HG03521 (cell line): ENCODE data around the gene RESF1.

ENCODE experiments used
- ATAC-seq: cut with Tn5 transposase; IDR thresholded peaks from one replicate; pipeline ENCODE4 v1.9.1; 2021; ENCODE audit warnings: mild to moderate bottlenecking, moderate library complexity; ENCODE audit not compliant: unreplicated experiment

The RESF1 gene

DNA sequence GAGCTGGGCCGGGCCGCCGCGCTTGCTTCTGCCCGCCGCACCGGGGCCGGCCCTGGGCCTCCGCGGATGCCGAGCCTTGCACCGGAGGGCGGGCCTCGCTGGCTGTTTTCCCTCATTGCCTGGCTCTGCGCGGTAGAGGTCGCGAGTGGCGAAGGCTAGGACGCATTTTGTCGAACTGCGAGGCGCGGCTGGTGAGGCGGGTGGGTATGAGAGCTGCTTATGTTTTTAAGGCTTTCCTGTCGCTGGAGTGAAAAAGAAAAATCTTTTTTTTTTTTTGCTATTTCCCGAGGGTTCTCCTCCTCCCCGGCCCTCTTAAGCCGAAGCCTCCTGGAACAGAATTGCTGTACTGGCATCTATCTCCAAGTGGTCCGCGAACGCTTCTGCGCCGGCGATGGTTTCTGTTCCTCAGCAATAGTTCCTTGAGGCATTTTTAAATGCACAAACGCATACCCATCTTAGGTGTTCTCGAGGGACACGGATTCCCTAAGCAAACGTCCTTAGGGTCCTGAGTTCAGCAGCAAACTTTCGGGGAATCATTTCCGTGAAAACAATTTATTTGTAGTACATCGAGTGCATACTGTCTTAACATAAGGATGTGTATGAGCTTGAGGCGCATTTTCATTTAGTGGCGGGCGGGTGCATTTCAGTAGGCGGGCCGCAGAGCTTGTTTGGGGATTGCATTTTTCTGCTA, 631 bp downstream of the RESF1 start:
- peak; percentile 38 for ATAC-seq

DNA sequence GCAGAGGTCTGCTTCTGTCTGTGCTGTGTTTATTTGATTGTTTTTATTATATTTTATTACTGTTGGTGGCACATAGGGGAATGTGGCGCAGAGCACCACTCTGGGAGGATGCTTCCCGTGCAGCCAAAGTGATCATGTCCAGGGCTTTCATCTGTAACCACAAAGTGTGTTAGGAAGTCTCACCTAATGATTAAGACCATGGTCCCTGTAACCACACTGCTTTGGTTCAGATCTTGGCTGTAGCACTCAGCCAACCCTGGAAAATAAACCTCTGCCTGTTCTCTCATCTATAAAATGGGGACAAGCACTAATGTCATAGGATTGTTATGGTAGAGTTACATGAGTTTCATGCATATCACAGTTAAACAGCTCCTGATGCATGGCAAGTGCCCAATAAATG, 1.9 kb downstream of the RESF1 start:
- ATAC-seq = no peak

DNA sequence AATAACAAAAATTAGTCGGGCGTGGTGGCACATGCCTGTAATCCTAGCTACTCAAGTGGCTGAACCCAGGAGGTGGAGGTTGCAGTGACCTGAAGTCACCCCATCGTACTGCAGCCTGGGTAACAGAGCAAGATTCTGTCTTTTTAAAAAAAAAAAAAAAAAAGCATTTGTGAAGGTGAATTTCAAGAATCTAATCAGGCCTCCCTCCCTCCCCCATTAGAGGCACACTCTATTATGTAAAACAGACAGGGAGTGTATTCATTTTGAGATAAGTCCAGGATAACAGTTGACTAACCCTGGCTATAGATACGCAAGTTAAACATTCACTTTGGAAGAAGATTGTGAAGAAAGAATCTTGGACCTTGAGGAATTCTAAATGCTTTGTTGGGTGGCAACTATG, 2.9 kb downstream of the RESF1 start:
- no peak for ATAC-seq

DNA sequence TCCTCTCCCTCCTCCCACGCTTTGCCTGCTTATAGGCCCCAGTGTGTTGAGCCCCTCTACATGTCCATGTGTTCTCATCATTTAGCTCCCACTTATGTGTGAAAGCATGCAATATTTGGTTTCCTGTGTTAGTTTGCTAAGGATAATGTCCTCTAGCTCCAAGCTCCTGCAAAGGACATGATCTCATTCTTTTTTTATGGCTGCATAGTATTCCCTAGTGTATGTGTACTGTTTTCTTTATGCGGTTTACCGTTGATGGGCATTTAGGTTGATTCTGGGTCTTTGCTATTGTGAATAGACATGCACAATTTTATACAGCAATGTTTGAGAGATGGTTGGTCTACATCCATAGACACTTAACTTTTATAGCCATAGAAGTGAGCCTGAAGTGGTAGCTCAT, 5.1 kb downstream of the RESF1 start:
- ATAC-seq = no peak

DNA sequence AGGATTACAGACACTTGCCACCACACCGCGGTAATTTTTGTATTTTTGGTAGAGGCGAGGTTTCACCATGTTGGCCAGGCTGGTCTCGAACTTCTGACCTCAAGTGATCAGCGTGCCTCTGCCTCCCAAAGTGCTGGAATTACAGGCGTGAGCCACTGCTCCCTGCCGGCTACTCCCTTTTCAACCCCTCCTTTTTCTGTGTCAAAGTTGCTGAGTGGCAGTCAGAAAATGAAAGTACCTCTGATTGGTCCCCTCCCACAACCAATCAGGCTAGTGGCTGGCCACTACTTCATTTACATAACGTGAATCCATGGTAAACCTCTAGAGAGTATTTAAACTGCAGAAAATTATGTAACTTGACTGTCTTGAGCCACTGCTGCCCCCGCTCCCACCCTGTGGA, 5.9 kb downstream of the RESF1 start:
- no peak for ATAC-seq

DNA sequence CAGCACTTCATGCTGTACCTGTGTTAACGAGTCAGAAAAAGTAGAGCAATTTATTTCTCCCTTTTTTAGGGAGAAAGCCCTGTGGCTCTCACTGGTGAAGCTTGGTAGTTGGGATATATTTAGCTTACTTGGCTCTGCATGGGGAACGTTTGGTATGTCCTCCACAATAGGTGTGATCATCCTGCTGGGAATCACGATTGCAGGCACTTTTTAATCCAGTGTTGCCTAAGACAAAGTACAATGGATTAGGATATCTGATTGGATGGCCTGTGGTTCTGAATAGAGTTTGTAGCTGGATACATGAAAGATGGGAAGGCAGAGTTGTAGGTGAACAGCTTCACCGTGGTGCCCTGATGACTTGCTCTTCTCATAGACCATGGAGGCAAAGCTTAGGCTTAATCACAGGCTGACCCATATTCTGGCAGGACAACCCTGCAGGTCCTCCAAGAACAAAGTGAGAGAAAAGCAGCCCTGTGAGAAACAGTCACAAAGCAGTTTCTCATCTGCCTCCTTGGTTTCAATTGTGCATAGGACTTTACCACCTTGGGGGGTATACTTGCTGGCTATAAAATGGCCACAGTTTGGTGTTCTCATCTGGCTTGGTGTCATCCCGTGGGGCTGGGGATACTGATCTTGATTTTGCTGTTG, 7.5 kb downstream of the RESF1 start:
- ATAC-seq = no peak

DNA sequence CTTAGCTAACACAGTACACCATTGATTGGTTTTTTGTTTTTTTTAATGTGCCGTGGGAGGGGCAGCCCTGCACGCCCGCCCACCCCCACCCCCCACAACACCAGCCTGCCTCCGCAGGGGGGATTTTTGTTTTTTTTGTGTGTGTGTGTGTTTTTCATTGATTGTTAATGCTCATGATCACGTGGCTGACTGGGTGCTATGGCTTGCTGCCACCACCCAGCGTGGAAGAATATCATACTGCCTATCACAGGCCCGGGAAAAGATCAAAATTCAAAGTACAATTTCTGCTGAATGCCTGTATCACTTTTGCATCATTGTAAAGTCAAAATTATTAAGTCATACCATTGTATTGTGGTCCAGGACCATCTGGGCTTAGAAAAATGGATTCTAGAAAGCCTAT, 8.3 kb downstream of the RESF1 start:
- no peak for ATAC-seq

DNA sequence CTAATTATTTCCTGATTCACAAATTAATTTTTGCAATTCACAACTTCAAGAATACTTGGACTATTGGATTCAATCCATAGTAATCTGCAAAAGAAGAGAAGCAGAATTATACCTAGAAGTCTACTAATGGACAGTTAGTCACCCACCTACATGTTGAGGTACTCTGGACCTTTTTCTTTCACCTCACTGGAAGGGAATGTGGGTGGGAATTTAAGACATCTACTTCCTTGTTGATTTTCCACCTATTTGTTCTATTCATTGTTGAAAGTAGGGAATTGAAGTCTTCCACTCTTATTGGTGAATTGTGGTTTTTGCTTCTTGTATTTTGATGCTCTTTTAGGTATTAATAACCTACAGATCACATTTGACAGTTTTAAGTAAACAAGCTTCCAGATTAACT, 11.0 kb downstream of the RESF1 start:
- no peak for ATAC-seq

DNA sequence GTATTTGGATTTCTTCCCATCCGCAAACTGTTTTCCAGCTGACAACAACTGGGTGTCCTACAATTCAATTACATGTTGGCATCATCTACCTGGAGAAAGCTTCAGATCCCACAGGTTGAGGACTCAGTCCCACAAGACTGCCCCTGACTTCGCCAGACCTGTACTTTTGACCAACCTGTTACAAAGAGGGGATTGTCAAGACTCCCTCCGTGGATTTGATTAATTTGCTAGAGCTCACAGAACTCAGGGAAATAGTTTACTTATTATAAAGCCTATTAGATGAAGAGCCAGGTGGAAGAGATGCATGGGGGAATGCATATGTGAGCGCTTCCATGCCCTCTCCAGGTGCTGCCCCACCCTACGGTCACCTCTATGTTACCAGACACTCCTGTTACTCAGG, 14.6 kb downstream of the RESF1 start:
- ATAC-seq = no peak

DNA sequence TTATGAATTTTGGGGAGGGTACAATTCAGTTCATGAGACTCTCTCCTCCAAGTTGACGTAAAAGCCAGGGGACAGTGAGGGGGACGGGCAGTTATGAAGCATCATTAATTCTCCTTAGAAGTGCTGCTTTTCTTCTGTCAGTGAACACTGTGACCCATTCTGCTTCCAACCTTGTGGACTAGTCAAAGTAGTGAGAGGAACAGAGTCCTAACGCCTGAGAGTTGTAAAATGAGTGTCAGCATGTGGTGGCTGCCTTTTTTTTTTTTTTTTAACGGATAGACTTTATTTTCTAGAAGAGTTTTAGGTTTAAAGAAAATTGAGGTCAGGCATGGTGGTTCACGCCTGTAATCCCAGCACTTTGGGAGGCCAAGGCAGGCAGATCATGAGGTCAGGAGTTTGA, 15.5 kb downstream of the RESF1 start:
- ATAC-seq = no peak

DNA sequence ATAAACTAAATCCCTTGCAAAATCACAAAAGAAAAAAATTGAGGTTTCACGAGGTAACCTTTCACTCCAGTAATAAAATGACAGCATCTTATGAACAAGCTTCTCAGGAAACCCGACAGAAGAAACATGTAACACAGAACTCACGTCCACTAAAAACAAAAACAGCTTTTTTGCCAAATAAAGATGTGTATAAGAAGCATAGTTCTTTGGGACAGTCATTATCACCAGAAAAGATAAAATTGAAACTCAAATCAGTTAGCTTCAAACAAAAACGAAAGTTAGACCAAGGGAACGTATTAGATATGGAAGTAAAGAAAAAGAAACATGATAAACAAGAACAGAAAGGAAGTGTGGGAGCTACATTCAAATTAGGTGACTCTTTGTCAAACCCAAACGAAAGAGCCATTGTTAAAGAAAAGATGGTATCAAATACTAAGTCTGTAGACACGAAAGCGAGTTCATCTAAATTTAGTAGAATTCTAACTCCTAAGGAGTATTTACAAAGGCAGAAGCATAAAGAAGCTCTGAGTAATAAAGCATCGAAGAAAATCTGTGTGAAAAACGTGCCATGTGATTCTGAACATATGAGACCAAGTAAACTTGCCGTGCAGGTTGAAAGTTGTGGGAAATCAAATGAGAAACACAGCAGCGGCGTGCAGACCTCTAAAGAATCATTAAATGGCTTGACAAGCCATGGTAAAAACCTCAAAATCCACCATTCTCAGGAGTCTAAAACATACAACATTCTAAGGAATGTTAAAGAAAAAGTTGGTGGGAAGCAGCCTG, 25.8 kb downstream of the RESF1 start:
- ATAC-seq = no peak

DNA sequence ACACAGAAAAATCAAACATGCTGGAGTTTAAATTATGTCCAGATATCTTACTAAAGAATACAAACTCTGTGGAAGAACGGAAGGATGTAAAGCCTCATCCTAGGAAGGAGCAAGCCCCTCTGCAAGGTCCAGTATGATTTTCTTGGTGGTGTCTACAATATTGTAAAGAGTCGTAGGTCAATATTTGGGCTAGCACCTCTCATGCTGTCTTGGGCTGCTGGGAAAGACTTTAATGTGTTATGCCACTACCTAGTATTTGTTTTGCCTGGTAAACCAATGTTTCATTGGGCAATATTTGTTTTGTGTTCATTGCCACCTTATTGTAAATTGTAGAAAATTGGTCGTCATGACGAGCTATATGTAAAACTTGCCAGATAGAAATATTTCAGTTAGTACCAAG, 26.6 kb downstream of the RESF1 start:
- ATAC-seq = no peak

DNA sequence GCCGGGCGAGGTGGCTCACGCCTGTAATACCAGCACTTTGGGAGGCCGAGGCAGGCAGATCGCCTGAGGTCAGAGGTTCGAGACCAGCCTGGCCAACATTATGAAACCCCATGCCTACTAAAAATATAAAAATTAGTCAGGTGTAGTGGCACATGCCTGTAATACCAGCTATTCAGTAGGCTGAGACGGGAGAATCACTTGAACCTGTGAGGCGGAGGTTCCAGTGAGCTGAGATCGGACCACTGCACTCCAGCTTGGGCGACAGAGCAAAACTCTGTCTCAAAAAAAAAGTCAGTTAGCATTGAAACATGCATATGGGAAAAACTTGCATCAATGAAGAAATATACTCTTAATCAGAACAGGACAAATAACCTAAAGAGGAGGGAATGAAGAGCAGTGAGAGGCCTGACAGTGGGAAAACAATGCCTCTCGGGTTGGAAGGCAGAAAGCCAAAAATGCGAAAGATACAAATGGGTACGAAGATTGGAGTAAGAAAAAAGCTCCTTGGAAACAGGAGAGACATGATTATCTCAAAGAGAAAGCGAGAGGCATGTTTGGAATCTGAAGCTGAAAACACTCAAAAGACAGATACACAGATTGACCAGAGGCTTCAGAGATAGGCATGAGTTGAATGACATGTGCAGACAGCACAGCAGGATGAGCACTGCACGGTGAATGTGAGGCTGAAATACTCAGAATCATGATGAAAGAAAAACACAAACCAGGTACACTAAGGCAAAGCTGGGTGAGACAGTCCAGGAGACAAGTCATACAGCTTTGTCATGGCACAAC, 30.6 kb downstream of the RESF1 start:
- no peak for ATAC-seq

DNA sequence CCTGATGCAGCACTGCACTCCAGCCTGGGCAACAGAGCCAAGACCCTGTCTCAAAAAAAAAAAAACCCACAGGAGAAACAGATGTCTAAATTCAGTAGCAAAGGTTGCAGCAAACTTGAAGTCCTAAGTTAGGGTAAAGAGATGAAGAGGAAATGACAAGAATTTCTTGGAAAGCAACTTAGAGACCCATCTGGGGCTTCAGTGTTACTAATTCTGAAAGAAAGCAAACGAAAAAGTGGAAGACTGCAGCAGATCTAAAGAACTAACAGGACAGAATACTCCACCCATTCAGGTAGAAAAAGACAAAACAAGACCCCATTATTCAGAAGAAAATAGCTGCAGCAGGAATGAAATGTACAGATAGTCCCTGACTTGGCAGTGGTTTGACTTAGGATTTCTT, 31.9 kb downstream of the RESF1 start:
- no peak for ATAC-seq

DNA sequence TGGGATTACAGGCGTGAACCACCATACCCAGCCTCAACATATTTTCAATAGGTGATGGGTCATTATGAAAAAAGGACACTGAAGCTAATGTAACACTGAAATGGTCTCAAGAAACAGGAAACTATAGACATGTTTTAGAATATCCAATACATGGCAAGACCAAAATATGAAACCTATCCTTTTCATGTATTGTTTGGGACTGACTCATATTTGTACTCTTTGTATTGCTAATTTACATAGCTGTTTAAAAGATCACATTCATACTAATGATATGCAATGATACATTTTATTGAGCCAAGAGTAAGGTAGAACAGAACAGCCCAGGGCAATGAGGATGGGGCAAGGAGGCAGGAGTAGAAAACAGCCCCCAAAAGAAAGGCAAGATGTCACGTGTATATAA, 32.6 kb downstream of the RESF1 start:
- no peak for ATAC-seq

DNA sequence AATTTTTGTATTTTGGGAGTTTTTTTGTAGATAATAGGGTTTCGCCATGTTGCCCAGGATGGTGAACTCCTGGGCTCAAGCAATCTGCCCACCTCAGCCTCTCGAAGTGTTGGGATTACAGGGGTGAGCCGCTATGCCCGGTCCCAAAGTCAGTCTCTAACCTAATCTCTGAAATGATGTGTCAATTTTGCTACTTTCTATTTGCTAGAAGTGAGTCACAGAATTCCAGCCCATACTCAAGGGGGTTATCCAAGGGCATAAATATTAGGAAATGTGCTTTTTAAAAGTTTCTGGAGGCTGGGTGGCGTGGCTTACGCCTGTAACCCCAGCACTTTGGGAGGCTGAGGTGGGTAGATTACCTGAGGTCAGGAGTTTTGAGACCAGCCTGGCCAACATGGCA, 40.5 kb downstream of the RESF1 start:
- ATAC-seq = no peak

DNA sequence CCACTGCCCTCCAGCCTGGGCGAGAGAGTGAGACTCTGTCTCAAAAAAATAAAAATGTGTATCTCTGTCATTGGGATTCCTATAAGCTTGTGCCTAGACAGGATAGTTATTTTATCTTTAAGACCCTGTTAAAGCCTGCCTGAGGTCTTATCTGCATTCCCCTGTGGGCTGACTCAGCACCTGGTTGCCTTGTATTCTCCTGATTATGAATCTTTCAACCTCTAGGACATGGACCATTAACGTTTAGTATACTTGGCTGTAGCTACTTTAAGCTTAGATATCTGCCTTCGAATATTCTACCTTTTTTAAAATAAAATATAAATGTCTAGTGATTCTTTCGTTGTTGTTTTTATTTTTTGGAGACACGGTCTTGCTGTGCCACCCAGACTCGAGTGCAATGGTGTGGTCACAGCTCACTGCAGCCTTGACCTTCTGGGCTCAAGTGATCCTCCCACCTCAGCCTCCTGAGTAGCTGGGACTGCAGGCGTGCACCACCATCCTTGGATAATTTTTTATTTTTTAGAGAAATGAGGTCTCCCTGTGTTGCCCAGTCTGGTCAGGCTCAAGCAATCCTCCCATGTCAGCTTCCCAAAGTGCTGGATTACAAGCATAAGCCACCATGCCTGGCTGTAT, 41.3 kb downstream of the RESF1 start:
- no peak for ATAC-seq

DNA sequence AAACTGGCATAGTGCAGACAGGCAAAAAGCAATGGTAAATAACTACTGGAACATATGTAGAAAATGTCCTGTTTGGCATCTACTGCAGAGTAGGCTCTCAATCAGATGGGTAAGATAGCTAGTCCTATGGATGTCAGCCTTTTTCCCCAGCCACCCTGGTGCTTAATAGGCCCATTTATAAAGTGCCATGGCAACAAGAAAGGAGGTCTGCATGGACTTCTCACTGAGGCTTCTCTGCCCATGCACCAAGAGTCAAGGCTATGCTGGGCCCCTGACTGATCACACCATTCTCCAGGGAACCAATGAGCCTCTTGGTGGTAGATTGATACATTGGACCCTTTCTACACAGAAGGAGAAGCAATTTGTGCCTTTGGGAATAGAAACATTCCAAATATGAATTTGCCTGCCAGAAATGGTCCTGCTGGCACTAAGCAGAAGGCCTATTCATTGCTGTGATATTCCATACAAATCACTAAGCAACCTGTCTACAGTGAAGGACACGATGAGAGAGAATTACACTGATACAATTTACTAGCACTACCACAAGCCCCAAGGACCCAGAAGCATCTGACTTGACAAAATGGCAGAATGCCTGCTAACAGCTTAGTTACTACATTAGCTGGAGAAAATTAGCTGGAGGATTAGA, 43.8 kb downstream of the RESF1 start:
- ATAC-seq = no peak

DNA sequence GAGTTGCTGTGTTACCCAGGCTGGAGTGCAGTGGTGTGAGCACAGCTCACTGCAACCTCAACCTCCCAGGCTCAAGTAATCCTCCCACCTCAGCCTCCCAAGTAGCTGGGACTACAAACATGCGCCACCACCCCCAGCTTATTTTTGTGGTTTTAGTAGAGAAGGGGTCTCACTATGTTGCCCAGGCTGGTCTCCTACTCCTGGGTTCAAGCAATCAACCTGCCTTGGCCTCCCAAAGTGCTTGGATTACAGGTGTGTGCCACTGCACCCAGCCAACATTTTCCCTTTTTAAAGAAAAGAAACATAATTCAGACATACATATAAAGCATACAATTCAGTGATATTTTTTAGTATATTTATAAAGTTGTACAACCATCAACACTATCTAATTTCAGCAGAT, 44.4 kb downstream of the RESF1 start:
- no peak for ATAC-seq

DNA sequence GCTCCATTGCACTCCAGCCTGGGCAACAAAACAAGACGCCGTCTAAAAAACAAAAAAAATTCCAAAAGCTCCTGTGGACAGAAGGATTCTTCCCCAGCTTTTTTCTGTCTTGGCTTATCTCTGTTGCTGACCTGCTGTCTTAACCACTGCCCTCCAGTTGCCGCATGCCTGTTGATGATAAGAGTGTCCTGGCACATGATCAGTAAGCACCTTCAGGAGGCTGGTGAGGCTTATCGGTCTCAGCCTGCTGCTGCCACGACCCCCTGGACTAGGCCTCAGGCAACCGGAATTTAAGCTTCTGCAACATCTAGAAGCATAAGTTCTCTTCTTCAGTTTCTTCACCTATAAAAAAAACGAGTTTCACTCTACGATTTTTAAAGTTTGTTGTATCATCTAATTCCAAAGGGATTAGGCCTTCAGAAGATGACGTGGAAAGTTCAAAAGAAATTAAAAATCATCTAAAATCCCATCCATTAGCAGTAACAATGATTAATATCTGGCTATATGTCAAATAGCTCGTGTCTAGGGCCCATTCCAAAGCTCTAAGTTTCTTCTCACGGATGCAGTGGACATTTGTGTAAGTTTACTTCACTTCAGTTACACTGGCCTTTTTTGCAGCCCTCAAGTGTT, 46.4 kb downstream of the RESF1 start:
- no peak for ATAC-seq
